ENCODE measurements around the gene RDX. TPM values are rescaled to one million over a fixed set of nuclear protein-coding genes. Genes with fewer than 3 reads are reported as not detected.
"Not testable (repeated sequence)": the region's sequence is repeated elsewhere in the genome, so short reads cannot be mapped to it uniquely, and the experiment has no call there.

The RDX gene
- total RNA-seq, 1 donor: 16.8 TPM

DNA sequence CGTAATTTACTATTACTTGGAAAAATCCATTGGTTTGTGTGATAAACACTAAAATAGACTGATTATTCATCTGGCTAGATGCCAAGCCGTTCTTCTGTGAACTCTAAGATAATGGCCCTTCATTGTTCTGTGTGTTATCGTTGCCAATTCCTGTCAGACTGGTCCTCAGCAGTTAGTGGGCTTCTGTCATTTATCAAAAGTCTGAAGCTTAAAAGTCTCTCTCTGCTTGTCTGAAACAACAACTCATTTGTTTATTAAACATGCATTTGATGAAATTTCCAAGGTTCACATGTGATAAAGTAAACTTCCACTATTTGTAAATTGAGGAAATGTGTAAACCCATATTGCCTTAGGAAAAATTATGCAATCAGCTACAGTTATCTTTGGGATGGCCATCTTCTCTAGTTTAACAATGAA lies 21.1 kb upstream of the RDX start:
- no peaks in the 10 kb centered on the region for H3K27me3 ChIP-seq (ENCODE audit: insufficient read depth, low read length)
- H3K4me1 ChIP-seq (ENCODE audit: insufficient read depth, low read length): no peaks in the 10 kb centered on the region
- H3K9me3 ChIP-seq (ENCODE audit: low read depth, low read length): no peaks in the 10 kb centered on the region
- H3K4me3 ChIP-seq (ENCODE audit: low read length): no peak overlapping the region

GRCh38 chr11:110314366-110315095 lies 18.1 kb upstream of the RDX start:
- Histone ChIP-seq H3K4me3 (ENCODE audit: low read length) (no peak overlapping the region), H3K4me1 (ENCODE audit: insufficient read depth, low read length) (no peaks in the 10 kb centered on the region), H3K9me3 (ENCODE audit: low read depth, low read length) (no peaks in the 10 kb centered on the region), H3K27me3 (ENCODE audit: insufficient read depth, low read length) (no peaks in the 10 kb centered on the region)

DNA sequence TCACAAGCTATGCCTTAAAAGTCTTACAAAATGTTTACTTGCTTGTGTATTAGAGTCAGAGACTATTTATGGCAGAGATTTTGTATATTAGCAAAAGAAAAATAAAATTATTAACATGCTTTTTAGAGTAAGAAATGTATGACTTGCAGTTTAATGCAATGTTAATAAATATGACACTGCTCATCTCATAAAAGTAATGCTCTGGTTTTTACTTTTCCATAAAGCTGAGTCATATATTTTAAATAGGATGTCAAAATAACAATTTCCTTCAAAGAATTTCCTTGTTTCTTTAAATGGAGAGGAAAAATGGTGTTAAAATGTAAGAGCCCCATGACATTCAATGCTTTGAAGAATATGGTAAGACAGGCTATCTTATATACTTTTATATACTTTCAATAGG lies 16.3 kb upstream of the RDX start:
- no peaks in the 10 kb centered on the region for H3K27me3 ChIP-seq (ENCODE audit: insufficient read depth, low read length)
- no peak overlapping the region for H3K4me3 ChIP-seq (ENCODE audit: low read length)
- H3K9me3 ChIP-seq (ENCODE audit: low read depth, low read length): no peaks in the 10 kb centered on the region
- no peaks in the 10 kb centered on the region for H3K4me1 ChIP-seq (ENCODE audit: insufficient read depth, low read length)

DNA sequence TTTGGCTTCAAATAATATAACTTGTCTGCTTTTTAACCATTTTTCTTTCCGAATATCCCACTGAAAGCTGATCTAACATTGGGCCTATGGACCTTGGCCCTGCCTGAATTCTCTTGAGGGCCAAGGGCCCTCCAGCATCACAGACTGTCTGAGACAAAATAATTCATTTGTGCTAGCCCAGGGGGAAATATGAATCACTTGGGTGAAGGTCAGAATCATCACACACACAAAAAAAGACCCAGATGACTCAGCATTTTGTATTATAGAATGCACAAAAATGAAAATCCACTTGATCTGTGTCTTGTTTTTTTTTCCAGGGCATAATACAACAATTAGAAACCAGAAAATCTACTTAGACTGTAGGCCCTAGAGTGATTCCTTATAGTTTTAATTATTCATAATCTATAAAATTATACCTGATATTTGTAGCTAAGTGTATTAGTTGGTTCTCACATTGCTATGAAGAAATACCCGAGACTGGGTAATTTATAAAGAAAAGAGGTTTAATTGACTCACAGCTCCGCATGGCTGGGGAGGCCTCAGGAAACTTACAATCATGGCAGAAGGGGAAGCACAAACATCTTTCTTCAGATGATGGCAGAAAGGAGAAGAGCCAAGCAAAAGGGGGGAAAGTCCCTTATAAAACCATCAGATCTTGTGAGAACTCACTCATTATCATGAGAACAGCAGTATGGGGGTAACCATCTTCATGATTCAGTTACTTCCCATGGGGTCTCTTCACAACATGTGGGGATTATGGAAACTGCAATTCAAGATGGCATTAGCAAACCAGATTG lies 15.6 kb upstream of the RDX start:
- Histone ChIP-seq H3K27me3 (ENCODE audit: insufficient read depth, low read length) (no peaks in the 10 kb centered on the region), H3K4me1 (ENCODE audit: insufficient read depth, low read length) (no peaks in the 10 kb centered on the region), H3K4me3 (ENCODE audit: low read length) (no peak overlapping the region), H3K9me3 (ENCODE audit: low read depth, low read length) (no peaks in the 10 kb centered on the region)

- Histone ChIP-seq H3K4me3 (ENCODE audit: low read length) (no peak overlapping the region), H3K4me1 (ENCODE audit: insufficient read depth, low read length) (no peaks in the 10 kb centered on the region), H3K9me3 (ENCODE audit: low read depth, low read length) (no peaks in the 10 kb centered on the region), H3K27me3 (ENCODE audit: insufficient read depth, low read length) (no peaks in the 10 kb centered on the region)
Observed at GRCh38 chr11:110308071-110308470, 11.7 kb upstream of the RDX start.

- not testable (repeated sequence) for H3K4me1 ChIP-seq (ENCODE audit: insufficient read depth, low read length); H3K27me3 ChIP-seq (ENCODE audit: insufficient read depth, low read length); H3K9me3 ChIP-seq (ENCODE audit: low read depth, low read length); H3K4me3 ChIP-seq (ENCODE audit: low read length)
Observed at GRCh38 chr11:110306019-110306388, 9.6 kb upstream of the RDX start.

DNA sequence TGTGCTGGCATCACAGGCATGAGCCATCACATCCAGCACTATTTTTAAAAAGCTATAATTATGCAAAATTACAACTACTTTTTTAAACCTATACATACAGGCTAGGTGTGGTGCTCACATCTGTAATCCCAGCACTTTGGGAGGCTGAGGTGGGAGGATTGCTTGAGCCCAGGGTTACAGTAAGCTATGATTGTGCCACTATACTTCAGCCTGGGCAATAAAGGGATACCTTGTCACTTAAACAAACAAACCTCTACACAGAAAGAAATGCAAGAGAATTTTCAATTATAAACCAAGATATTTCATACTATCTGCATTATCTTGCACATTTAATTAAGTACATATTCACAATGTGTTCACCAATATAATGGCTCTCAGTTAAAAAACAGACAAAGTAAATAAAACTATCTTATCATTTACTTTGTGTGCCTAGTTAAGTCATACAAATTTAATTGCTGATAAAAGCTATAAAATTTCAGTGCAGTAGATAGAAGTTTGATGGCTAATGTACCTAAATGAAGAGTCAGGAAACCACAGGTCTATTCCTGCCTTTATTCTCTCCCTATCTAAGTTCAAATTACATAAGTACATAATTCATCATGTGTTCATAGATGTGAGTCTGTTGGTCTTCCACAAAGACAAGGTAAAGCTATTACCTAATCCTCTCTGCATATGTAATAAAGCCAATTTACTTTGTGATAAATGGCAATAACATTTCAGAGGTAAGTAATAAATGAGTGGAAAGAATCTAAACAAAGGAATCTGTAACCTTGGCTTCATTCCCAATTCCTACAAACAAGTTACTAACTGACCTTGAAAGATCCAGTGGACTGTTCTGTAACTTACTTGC lies 9.0 kb upstream of the RDX start:
- no peaks in the 10 kb centered on the region for H3K4me1 ChIP-seq (ENCODE audit: insufficient read depth, low read length)

GRCh38 chr11:110303414-110303826 lies 7.0 kb upstream of the RDX start:
- Histone ChIP-seq H3K9me3 (ENCODE audit: low read depth, low read length) (no peaks in the 10 kb centered on the region), H3K4me3 (ENCODE audit: low read length) (no peak overlapping the region), H3K27me3 (ENCODE audit: insufficient read depth, low read length) (no peaks in the 10 kb centered on the region), H3K4me1 (ENCODE audit: insufficient read depth, low read length) (no peaks in the 10 kb centered on the region)

More for the DNA sequence above, 9.0 kb upstream of the RDX start:
- Histone ChIP-seq H3K9me3 (ENCODE audit: low read depth, low read length) (no peaks in the 10 kb centered on the region), H3K4me3 (ENCODE audit: low read length) (no peak overlapping the region), H3K27me3 (ENCODE audit: insufficient read depth, low read length) (no peaks in the 10 kb centered on the region)

DNA sequence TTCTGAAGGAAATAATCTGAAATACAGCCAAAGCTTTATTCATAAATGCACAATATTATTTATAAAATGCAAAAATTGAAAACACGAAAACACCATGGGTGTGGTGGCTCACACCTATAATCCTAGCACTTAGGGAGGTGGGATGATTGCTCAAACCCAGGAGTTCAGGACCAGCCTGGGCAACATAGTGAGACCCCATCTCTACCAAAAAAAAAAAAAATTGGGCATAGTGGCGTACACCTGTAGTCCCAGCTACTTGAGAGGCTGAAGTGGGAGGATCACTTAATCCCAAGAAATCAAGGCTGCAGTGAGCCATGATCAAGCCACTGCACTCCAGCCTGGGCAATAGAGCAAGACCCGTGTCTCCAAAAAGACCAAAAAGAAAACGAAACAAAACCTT lies 5.2 kb upstream of the RDX start:
- Histone ChIP-seq H3K27me3 (ENCODE audit: insufficient read depth, low read length) (no peaks in the 10 kb centered on the region), H3K4me3 (ENCODE audit: low read length) (no peak overlapping the region), H3K4me1 (ENCODE audit: insufficient read depth, low read length) (peaks cover 7% of the 10 kb centered on the region), H3K9me3 (ENCODE audit: low read depth, low read length) (no peaks in the 10 kb centered on the region)

GRCh38 chr11:110301032-110301431 lies 4.6 kb upstream of the RDX start:
- H3K4me1 ChIP-seq (ENCODE audit: insufficient read depth, low read length): peaks cover 7% of the 10 kb centered on the region
- H3K4me3 ChIP-seq (ENCODE audit: low read length): no peak overlapping the region
- no peaks in the 10 kb centered on the region for H3K9me3 ChIP-seq (ENCODE audit: low read depth, low read length)
- no peaks in the 10 kb centered on the region for H3K27me3 ChIP-seq (ENCODE audit: insufficient read depth, low read length)

- Histone ChIP-seq H3K4me3 (ENCODE audit: low read length) (no peak overlapping the region), H3K27me3 (ENCODE audit: insufficient read depth, low read length) (no peaks in the 10 kb centered on the region), H3K4me1 (ENCODE audit: insufficient read depth, low read length) (peaks cover 19% of the 10 kb centered on the region), H3K9me3 (ENCODE audit: low read depth, low read length) (no peaks in the 10 kb centered on the region)
Observed at GRCh38 chr11:110299006-110299785, 2.8 kb upstream of the RDX start.

- H3K4me3 ChIP-seq (ENCODE audit: low read length): no peak overlapping the region
- peaks cover 24% of the 10 kb centered on the region for H3K4me1 ChIP-seq (ENCODE audit: insufficient read depth, low read length)
Observed at GRCh38 chr11:110298301-110298765, 1.9 kb upstream of the RDX start.

GRCh38 chr11:110297726-110298300 lies 1.4 kb upstream of the RDX start:
- H3K9me3 ChIP-seq (ENCODE audit: low read depth, low read length): no peaks in the 10 kb centered on the region
- H3K4me1 ChIP-seq (ENCODE audit: insufficient read depth, low read length): peaks cover 26% of the 10 kb centered on the region
- no peaks in the 10 kb centered on the region for H3K27me3 ChIP-seq (ENCODE audit: insufficient read depth, low read length)
- H3K4me3 ChIP-seq (ENCODE audit: low read length): no peak overlapping the region

More at GRCh38 chr11:110298301-110298765, 1.9 kb upstream of the RDX start:
- no peaks in the 10 kb centered on the region for H3K27me3 ChIP-seq (ENCODE audit: insufficient read depth, low read length)
- no peaks in the 10 kb centered on the region for H3K9me3 ChIP-seq (ENCODE audit: low read depth, low read length)

- peak overlapping the region; percentile 85 for H3K4me3 ChIP-seq (ENCODE audit: low read length)
- no peaks in the 10 kb centered on the region for H3K9me3 ChIP-seq (ENCODE audit: low read depth, low read length)
- H3K4me1 ChIP-seq (ENCODE audit: insufficient read depth, low read length): peaks cover 26% of the 10 kb centered on the region
- no peaks in the 10 kb centered on the region for H3K27me3 ChIP-seq (ENCODE audit: insufficient read depth, low read length)
Observed at GRCh38 chr11:110297076-110297725, 787 bp upstream of the RDX start.

All from mononuclear cell (primary cell).